ENCODE measurements around the gene SLC6A4. TPM values are rescaled to one million over a fixed set of nuclear protein-coding genes. Genes with fewer than 3 reads are reported as not detected.

SLC6A4 gene
- total RNA-seq, 1 experiment from 2014 or later, result 0.02 TPM

DNA sequence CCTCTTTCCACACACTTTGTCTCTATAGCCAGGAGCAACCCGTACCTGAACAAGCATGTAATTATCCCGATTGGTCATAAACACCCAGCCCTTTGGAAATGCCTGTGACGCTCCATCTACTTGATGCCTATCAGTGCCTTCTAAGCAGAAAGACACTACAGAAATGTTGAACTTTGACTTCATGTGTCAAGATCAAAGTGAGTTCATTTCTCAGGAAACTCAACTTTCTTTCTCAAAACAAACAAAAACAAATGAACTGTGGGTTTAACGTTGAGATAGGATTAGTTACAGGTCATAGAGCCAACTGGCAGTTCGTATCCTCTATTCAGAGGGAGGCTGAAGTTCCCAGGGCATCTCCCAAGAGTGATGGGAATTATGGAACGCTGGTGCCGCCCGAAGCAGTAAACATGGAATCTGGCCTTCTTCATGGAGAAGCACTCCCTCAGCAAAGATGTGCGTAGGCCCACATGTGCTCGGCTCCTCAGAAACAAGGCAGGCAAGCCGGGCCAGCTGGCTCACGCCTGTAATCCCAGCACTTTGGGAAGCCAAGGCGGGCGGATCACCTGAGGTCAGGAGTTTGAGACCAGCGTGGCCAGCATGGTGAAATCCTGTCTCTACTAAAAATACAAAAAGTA, 9.5 kb downstream of the SLC6A4 start:
- H3K18ac ChIP-seq (ENCODE audit: insufficient read length, low read depth, low read length), result no peak overlapping the region
- H3K79me1 ChIP-seq (ENCODE audit: insufficient read depth, low read depth, low read length, poor library complexity, severe bottlenecking), result no peaks in the 10 kb centered on the region
- no peak overlapping the region for H2BK15ac ChIP-seq (ENCODE audit: low read depth, low read length)
- no peak overlapping the region for H4K5ac ChIP-seq (ENCODE audit: insufficient read length, low read depth, low read length)
- TF ChIP-seq, protein P1, sequence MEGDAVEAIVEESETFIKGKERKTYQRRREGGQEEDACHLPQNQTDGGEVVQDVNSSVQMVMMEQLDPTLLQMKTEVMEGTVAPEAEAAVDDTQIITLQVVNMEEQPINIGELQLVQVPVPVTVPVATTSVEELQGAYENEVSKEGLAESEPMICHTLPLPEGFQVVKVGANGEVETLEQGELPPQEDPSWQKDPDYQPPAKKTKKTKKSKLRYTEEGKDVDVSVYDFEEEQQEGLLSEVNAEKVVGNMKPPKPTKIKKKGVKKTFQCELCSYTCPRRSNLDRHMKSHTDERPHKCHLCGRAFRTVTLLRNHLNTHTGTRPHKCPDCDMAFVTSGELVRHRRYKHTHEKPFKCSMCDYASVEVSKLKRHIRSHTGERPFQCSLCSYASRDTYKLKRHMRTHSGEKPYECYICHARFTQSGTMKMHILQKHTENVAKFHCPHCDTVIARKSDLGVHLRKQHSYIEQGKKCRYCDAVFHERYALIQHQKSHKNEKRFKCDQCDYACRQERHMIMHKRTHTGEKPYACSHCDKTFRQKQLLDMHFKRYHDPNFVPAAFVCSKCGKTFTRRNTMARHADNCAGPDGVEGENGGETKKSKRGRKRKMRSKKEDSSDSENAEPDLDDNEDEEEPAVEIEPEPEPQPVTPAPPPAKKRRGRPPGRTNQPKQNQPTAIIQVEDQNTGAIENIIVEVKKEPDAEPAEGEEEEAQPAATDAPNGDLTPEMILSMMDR (conservative IDR thresholded peaks at IDR 0.05), result no peak
- H3K4me1 Mint-ChIP-seq, result peaks cover 16 to 20% of the 10 kb centered on the region in 2 experiments
- no peak overlapping the region for H2AK5ac ChIP-seq (ENCODE audit: insufficient read length, low read length)
- peaks cover 23% of the 10 kb centered on the region for H3K27me3 Mint-ChIP-seq (ENCODE audit: low read depth)
- no peak overlapping the region for H3K4ac ChIP-seq (ENCODE audit: low read depth, low read length)
- no peaks in the 10 kb centered on the region for H3K9me3 ChIP-seq (ENCODE audit: control insufficient read depth, low read depth, low read length)
- H3K27ac Mint-ChIP-seq, result no peak overlapping the region
- H4K8ac ChIP-seq (replicated peaks; ENCODE audit: insufficient read length, low read depth, low read length), result no peak overlapping the region
- no peak overlapping the region for H3K4me2 ChIP-seq (ENCODE audit: insufficient read depth, insufficient read length, low read length)
- no peak overlapping the region for H3T11ph ChIP-seq (ENCODE audit: low read length)
- H3K27me3 ChIP-seq (ENCODE audit: insufficient read depth, low read length), result no peaks in the 10 kb centered on the region
- no peaks in the 10 kb centered on the region for H3K9me3 Mint-ChIP-seq
- H2BK12ac ChIP-seq (ENCODE audit: insufficient read length, low read depth, low read length), result no peak overlapping the region
- no peaks in the 10 kb centered on the region for H4K20me1 ChIP-seq (ENCODE audit: control insufficient read depth, insufficient read depth, insufficient read length)
- H3K36me3 Mint-ChIP-seq (ENCODE audit: insufficient read depth in 1 of 3, low read depth in 3 of 3), result no peaks in the 10 kb centered on the region
- H3K14ac ChIP-seq (ENCODE audit: insufficient read depth, low read length), result no peak overlapping the region
- H4K91ac ChIP-seq (ENCODE audit: insufficient read length, low read depth, low read length), result no peak overlapping the region
- no peak overlapping the region for H2AFZ ChIP-seq (ENCODE audit: low read length)
- no peak overlapping the region for H2BK5ac ChIP-seq (ENCODE audit: insufficient read length, low read length)
- H3K79me2 ChIP-seq (ENCODE audit: insufficient read depth, low read length), result no peaks in the 10 kb centered on the region
- H3K27ac ChIP-seq (ENCODE audit: insufficient read length, low read depth, low read length), result no peak overlapping the region
- H3K23ac ChIP-seq (ENCODE audit: insufficient read length, low read depth, low read length), result no peak overlapping the region
- no peak for DNase-seq
- whole genome bisulfite sequencing (ENCODE audit: extremely low coverage, insufficient read length, low lambda C conversion rate), result no CpG with 5 or more reads among the region's 15 CpGs
- H3K23me2 ChIP-seq (ENCODE audit: insufficient read length, low read depth, low read length, poor library complexity, severe bottlenecking), result peaks cover 4% of the 10 kb centered on the region
- no peak overlapping the region for H2BK120ac ChIP-seq (ENCODE audit: low read depth, low read length, poor library complexity, severe bottlenecking)
- no peaks in the 10 kb centered on the region for H3K4me1 ChIP-seq (ENCODE audit: insufficient read depth, low read length)
- H3K9ac ChIP-seq (ENCODE audit: extremely low read depth, insufficient read length, low read length), result no peak overlapping the region
- no peak overlapping the region for H2BK20ac ChIP-seq (ENCODE audit: low read depth, low read length, poor library complexity, severe bottlenecking)
- H3K56ac ChIP-seq (ENCODE audit: insufficient read length, low read depth, low read length), result no peak overlapping the region
- no peak overlapping the region for H3K4me3 Mint-ChIP-seq

Data from H9 (cell line).